ENCODE data around the gene TRABD2A.
"Not testable (repeated sequence)": the region's sequence is repeated elsewhere in the genome, so short reads cannot be mapped to it uniquely, and the experiment has no call there.

Gene TRABD2A

GRCh38 chr2:84880645-84881521 lies at the start of gene TRABD2A:
TRABD2A (minus strand) TSS chr2:84881084; CDS start chr2:84881039, 45 bp downstream.
- Mint-ChIP-seq H3K4me1 (peaks cover 19% of the 10 kb centered on the region), H3K9me3 (no peaks in the 10 kb centered on the region), H3K4me3 (peak within 1 kb of the TSS; percentile 97), H3K27ac (peak within 1 kb of the TSS; percentile 70), H3K36me3 (no peaks in the 10 kb centered on the region), H3K27me3 (no peaks in the 10 kb centered on the region)
- ATAC-seq (ENCODE audit: low read depth) (peak; percentile 14), DNase-seq (ENCODE audit: low spot score in 2 of 2) (peak; percentile 20 to 44)

- peaks cover 1% of the 10 kb centered on the region for H3K9me3 Mint-ChIP-seq
- no peaks in the 10 kb centered on the region for H3K27me3 Mint-ChIP-seq
- peaks cover under 1% of the 10 kb centered on the region for H3K36me3 Mint-ChIP-seq
- peak overlapping the region; percentile 99 for H3K4me3 Mint-ChIP-seq
- H3K27ac Mint-ChIP-seq, result peak overlapping the region; percentile 79
- ATAC-seq (ENCODE audit: low read depth), result no peak
- no peak for DNase-seq (ENCODE audit: low spot score in 2 of 2)
- peaks cover 30% of the 10 kb centered on the region for H3K4me1 Mint-ChIP-seq
Observed at GRCh38 chr2:84927275-84927627, 46.4 kb upstream of the TRABD2A start.

- DNase-seq (ENCODE audit: low spot score in 2 of 2) (peak; percentile 96 to 99), ATAC-seq (ENCODE audit: low read depth) (peak; percentile 83)
- Mint-ChIP-seq H3K36me3 (no peaks in the 10 kb centered on the region), H3K4me1 (peaks cover 23% of the 10 kb centered on the region), H3K9me3 (peaks cover 1% of the 10 kb centered on the region), H3K4me3 (peak overlapping the region; percentile 99), H3K27ac (peak overlapping the region; percentile 79), H3K27me3 (no peaks in the 10 kb centered on the region)
Observed at GRCh38 chr2:84925724-84926376, 45.0 kb upstream of the TRABD2A start.

GRCh38 chr2:84925336-84925723 lies 44.4 kb upstream of the TRABD2A start:
- Mint-ChIP-seq H3K9me3 (peaks cover 1% of the 10 kb centered on the region), H3K27ac (peak overlapping the region; percentile 79), H3K4me1 (peaks cover 26% of the 10 kb centered on the region), H3K27me3 (no peaks in the 10 kb centered on the region), H3K36me3 (no peaks in the 10 kb centered on the region), H3K4me3 (peak overlapping the region; percentile 99)
- DNase-seq (ENCODE audit: low spot score in 2 of 2), result no peak
- peak; percentile 2 for ATAC-seq (ENCODE audit: low read depth)

- ATAC-seq (ENCODE audit: low read depth) (peak; percentile 7), DNase-seq (ENCODE audit: low spot score in 2 of 2) (no peak)
- Mint-ChIP-seq H3K9me3 (peaks cover 1% of the 10 kb centered on the region), H3K27me3 (no peaks in the 10 kb centered on the region), H3K27ac (peak overlapping the region; percentile 53), H3K4me3 (peak overlapping the region; percentile 56), H3K4me1 (peaks cover 35% of the 10 kb centered on the region), H3K36me3 (no peaks in the 10 kb centered on the region)
Observed at GRCh38 chr2:84924173-84925106, 43.6 kb upstream of the TRABD2A start.

- DNase-seq (ENCODE audit: low spot score in 2 of 2), result no peak
- H3K9me3 Mint-ChIP-seq, result peaks cover 1% of the 10 kb centered on the region
- H3K36me3 Mint-ChIP-seq, result no peaks in the 10 kb centered on the region
- H3K4me1 Mint-ChIP-seq, result peaks cover 45% of the 10 kb centered on the region
- H3K27me3 Mint-ChIP-seq, result no peaks in the 10 kb centered on the region
- H3K4me3 Mint-ChIP-seq, result no peak overlapping the region
- no peak for ATAC-seq (ENCODE audit: low read depth)
- H3K27ac Mint-ChIP-seq, result peak overlapping the region; percentile 48
Observed at GRCh38 chr2:84923009-84923408, 42.1 kb upstream of the TRABD2A start.

- Mint-ChIP-seq H3K36me3 (no peaks in the 10 kb centered on the region), H3K4me1 (peaks cover 30% of the 10 kb centered on the region), H3K4me3 (peak overlapping the region; percentile 48), H3K9me3 (peaks cover under 1% of the 10 kb centered on the region), H3K27me3 (no peaks in the 10 kb centered on the region), H3K27ac (peak overlapping the region; percentile 91)
- DNase-seq (ENCODE audit: low spot score in 2 of 2) (no peak), ATAC-seq (ENCODE audit: low read depth) (peak; percentile 31)
Observed at GRCh38 chr2:84919885-84920580, 39.1 kb upstream of the TRABD2A start.

GRCh38 chr2:84918430-84918829 lies 37.5 kb upstream of the TRABD2A start:
- H3K4me3 Mint-ChIP-seq, result no peak overlapping the region
- H3K27me3 Mint-ChIP-seq, result no peaks in the 10 kb centered on the region
- DNase-seq (ENCODE audit: low spot score in 2 of 2) (no peak), ATAC-seq (ENCODE audit: low read depth) (no peak)
- H3K36me3 Mint-ChIP-seq, result no peaks in the 10 kb centered on the region
- H3K27ac Mint-ChIP-seq, result no peak overlapping the region
- H3K4me1 Mint-ChIP-seq, result peaks cover 23% of the 10 kb centered on the region
- H3K9me3 Mint-ChIP-seq, result no peaks in the 10 kb centered on the region

- not testable (repeated sequence) for H3K9me3 Mint-ChIP-seq; H3K27me3 Mint-ChIP-seq; H3K36me3 Mint-ChIP-seq; H3K27ac Mint-ChIP-seq; DNase-seq (ENCODE audit: low spot score in 2 of 2); ATAC-seq (ENCODE audit: low read depth); H3K4me3 Mint-ChIP-seq
- H3K4me1 Mint-ChIP-seq, result peaks cover 22% of the 10 kb centered on the region
Observed at GRCh38 chr2:84917821-84918220, 36.9 kb upstream of the TRABD2A start.

GRCh38 chr2:84915675-84916074 lies 34.8 kb upstream of the TRABD2A start:
- peaks cover 22% of the 10 kb centered on the region for H3K4me1 Mint-ChIP-seq
- not testable (repeated sequence) for H3K9me3 Mint-ChIP-seq; H3K27ac Mint-ChIP-seq; H3K36me3 Mint-ChIP-seq; H3K4me3 Mint-ChIP-seq; DNase-seq (ENCODE audit: low spot score in 2 of 2); ATAC-seq (ENCODE audit: low read depth); H3K27me3 Mint-ChIP-seq

- Mint-ChIP-seq H3K27me3 (no peaks in the 10 kb centered on the region), H3K4me1 (peaks cover 16% of the 10 kb centered on the region), H3K27ac (no peak overlapping the region), H3K4me3 (no peak overlapping the region), H3K36me3 (peaks cover 7% of the 10 kb centered on the region), H3K9me3 (peaks cover 8% of the 10 kb centered on the region)
- ATAC-seq (ENCODE audit: low read depth), result no peak
- no peak for DNase-seq (ENCODE audit: low spot score in 2 of 2)
Observed at GRCh38 chr2:84914334-84914733, 33.5 kb upstream of the TRABD2A start.

- Mint-ChIP-seq H3K4me1 (peaks cover 21% of the 10 kb centered on the region), H3K27me3 (no peaks in the 10 kb centered on the region), H3K9me3 (peaks cover 11% of the 10 kb centered on the region), H3K4me3 (no peak overlapping the region), H3K27ac (no peak overlapping the region), H3K36me3 (peaks cover 15% of the 10 kb centered on the region)
- ATAC-seq (ENCODE audit: low read depth), result no peak
- no peak for DNase-seq (ENCODE audit: low spot score in 2 of 2)
Observed at GRCh38 chr2:84912984-84913383, 32.1 kb upstream of the TRABD2A start.

- Mint-ChIP-seq H3K27ac (no peak overlapping the region), H3K9me3 (peaks cover 11% of the 10 kb centered on the region), H3K4me1 (peaks cover 30% of the 10 kb centered on the region), H3K4me3 (no peak overlapping the region), H3K27me3 (no peaks in the 10 kb centered on the region), H3K36me3 (peaks cover 23% of the 10 kb centered on the region)
- no peak for DNase-seq (ENCODE audit: low spot score in 2 of 2)
- no peak for ATAC-seq (ENCODE audit: low read depth)
Observed at GRCh38 chr2:84911135-84911678, 30.3 kb upstream of the TRABD2A start.

All from memory B cell (primary cell).